Mesothelial cell of epicardium (in vitro differentiated cells): ENCODE measurements around the gene KLF8. TPM values are rescaled to one million over a fixed set of nuclear protein-coding genes. Genes with fewer than 3 reads are reported as not detected.

ENCODE experiments used
- DNase-seq, 2 experiments: peaks; one replicate each; pipeline ENCODE4 v3.0.0; 2021; ENCODE audit warnings: low spot score in 2 of 2; ENCODE audit not compliant: unreplicated experiment in 2 of 2
- H3K27ac Mint-ChIP-seq: 2 replicates; pipeline ENCODE4 v1.8.0; 2021; ENCODE audit warnings: mixed read lengths
- H3K27me3 Mint-ChIP-seq: 2 replicates; pipeline ENCODE4 v1.8.0; 2021; ENCODE audit warnings: low read depth, mixed read lengths
- H3K36me3 Mint-ChIP-seq: 2 replicates; pipeline ENCODE4 v1.8.0; 2021; ENCODE audit warnings: mixed read lengths
- H3K4me1 Mint-ChIP-seq: 2 replicates; pipeline ENCODE4 v1.8.0; 2021; ENCODE audit warnings: mixed read lengths
- H3K4me3 Mint-ChIP-seq: 2 replicates; pipeline ENCODE4 v1.8.0; 2021; ENCODE audit warnings: mild to moderate bottlenecking, moderate library complexity, mixed read lengths
- H3K9me3 Mint-ChIP-seq: 2 replicates; pipeline ENCODE4 v1.8.0; 2021; ENCODE audit warnings: mixed read lengths
- total RNA-seq: library from RNA; stranded (reverse); gene quantifications from 3 replicates; pipeline ENCODE4 v1.2.1, GENCODE V29; 2021
- TF ChIP-seq, protein P1 (sequence below): fragments of 200-600 bp; sonication (generic); IDR thresholded peaks from one replicate; pipeline ENCODE4 v1.5.0; 2021; ENCODE audit warnings: antibody characterized with exemption; ENCODE audit not compliant: unreplicated experiment

The KLF8 gene
- total RNA-seq, 1 donor from 2014 or later = 9.8 TPM

DNA sequence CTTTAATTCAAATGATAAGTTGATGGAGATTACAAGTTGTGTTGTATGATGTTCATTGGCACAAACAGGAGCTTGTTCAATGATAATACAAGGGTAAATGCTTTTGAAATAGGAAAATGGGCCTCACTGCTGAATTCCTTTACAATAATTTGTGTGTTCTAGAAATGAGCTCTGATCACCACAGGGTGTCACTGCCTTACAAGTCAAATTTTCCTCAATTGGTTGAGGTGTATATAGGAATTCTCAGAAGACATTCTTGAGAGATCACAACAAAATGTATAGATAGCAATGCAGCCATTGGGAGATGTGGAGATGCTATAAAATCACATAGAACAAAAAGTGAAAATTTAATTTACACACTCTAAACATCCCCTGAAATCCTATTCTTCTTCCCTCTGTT is 49.6 kb downstream of the KLF8 start:
- H3K36me3 Mint-ChIP-seq = no peaks in the 10 kb centered on the region
- H3K27me3 Mint-ChIP-seq = no peaks in the 10 kb centered on the region
- no peaks in the 10 kb centered on the region for H3K4me1 Mint-ChIP-seq
- TF ChIP-seq, protein P1, sequence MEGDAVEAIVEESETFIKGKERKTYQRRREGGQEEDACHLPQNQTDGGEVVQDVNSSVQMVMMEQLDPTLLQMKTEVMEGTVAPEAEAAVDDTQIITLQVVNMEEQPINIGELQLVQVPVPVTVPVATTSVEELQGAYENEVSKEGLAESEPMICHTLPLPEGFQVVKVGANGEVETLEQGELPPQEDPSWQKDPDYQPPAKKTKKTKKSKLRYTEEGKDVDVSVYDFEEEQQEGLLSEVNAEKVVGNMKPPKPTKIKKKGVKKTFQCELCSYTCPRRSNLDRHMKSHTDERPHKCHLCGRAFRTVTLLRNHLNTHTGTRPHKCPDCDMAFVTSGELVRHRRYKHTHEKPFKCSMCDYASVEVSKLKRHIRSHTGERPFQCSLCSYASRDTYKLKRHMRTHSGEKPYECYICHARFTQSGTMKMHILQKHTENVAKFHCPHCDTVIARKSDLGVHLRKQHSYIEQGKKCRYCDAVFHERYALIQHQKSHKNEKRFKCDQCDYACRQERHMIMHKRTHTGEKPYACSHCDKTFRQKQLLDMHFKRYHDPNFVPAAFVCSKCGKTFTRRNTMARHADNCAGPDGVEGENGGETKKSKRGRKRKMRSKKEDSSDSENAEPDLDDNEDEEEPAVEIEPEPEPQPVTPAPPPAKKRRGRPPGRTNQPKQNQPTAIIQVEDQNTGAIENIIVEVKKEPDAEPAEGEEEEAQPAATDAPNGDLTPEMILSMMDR = no peak
- H3K27ac Mint-ChIP-seq = no peak overlapping the region
- no peak overlapping the region for H3K4me3 Mint-ChIP-seq
- no peak for DNase-seq
- H3K9me3 Mint-ChIP-seq = peaks cover 19% of the 10 kb centered on the region

DNA sequence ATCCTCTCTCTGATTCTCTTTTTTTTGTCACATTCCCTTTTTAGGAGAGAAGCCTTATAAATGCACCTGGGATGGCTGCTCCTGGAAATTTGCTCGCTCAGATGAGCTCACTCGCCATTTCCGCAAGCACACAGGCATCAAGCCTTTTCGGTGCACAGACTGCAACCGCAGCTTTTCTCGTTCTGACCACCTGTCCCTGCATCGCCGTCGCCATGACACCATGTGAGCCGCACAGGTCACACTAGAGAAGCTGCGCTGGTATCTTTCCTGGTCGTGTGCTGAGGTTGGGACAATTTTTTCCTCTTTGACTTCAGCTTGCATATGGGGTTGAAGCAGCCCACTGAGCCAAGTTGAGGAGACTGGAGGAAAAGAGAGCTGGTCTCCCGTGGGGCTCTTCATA is 52.1 kb downstream of the KLF8 start:
- Mint-ChIP-seq H3K27ac (no peak overlapping the region), H3K36me3 (peaks cover 3% of the 10 kb centered on the region), H3K27me3 (no peaks in the 10 kb centered on the region), H3K4me1 (no peaks in the 10 kb centered on the region), H3K4me3 (no peak overlapping the region), H3K9me3 (peaks cover 23% of the 10 kb centered on the region)
- TF ChIP-seq, protein P1 = no peak
- no peak for DNase-seq

DNA sequence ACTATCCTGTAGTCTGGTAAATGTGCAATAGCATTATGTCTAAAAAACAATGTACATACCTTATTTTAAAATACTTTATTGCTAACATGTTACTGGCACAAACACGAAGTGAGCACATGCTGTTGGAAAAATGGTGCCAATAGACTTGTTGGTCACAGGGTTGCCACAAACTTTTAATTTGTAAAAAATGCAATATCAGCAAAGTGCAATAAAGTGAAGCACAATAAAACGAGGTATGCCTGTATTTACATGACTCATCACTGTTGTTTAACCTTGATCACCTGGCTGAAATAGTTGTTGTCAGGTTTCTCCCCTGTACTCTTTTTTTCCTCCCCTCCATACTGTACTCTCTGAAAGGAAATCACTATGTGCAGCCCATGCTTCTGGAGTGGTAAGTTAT is 56.5 kb downstream of the KLF8 start:
- H3K4me1 Mint-ChIP-seq = no peaks in the 10 kb centered on the region
- peaks cover 44% of the 10 kb centered on the region for H3K9me3 Mint-ChIP-seq
- TF ChIP-seq, protein P1 = no peak
- H3K27me3 Mint-ChIP-seq = no peaks in the 10 kb centered on the region
- DNase-seq = no peak
- no peak overlapping the region for H3K27ac Mint-ChIP-seq
- H3K36me3 Mint-ChIP-seq = peaks cover 19% of the 10 kb centered on the region
- no peak overlapping the region for H3K4me3 Mint-ChIP-seq

DNA sequence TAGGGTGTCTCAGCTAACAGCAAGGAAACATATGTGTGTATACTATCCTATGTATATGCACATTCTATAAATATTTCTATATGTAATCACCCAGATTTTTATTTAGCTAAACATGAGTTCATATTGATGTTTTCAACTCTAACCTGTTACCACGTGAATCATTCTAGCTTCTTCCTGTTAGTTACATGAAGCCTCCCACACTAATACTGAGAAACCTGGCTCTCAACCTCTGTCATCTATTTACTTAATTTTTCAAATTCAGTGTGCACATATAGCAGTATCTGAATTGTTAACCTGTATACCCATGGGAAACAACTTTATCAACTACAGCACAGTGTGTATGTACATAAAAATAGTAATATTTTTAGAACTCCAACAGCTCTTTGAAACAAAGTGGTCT is 57.3 kb downstream of the KLF8 start:
- DNase-seq = no peak
- Mint-ChIP-seq H3K27ac (no peak overlapping the region), H3K27me3 (no peaks in the 10 kb centered on the region), H3K4me1 (no peaks in the 10 kb centered on the region), H3K36me3 (peaks cover 19% of the 10 kb centered on the region), H3K4me3 (no peak overlapping the region), H3K9me3 (peaks cover 50% of the 10 kb centered on the region)
- TF ChIP-seq, protein P1 = no peak

DNA sequence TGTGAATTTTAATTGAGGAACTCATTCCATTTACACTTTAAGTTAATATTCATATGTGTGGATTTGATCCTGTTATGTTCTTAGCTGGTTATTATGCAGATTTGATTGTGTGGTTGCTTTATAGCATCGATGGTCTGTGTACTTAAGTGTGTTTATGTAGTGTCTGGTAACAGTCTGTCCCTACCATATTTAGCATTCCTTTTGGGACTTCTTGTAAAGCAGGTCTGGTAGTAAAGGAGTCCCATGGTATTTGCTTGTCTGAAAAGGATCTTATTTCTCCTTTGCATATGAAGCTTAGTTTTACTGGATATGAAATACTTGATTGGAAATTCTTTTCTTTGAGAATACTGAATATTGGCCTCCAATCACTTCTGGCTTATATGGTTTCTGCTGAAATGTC is 76.6 kb downstream of the KLF8 start:
- DNase-seq = no peak
- Mint-ChIP-seq H3K4me3 (no peak overlapping the region), H3K9me3 (peaks cover 63% of the 10 kb centered on the region), H3K27me3 (no peaks in the 10 kb centered on the region), H3K4me1 (no peaks in the 10 kb centered on the region), H3K27ac (no peak overlapping the region), H3K36me3 (peaks cover 9% of the 10 kb centered on the region)
- TF ChIP-seq, protein P1 = no peak

DNA sequence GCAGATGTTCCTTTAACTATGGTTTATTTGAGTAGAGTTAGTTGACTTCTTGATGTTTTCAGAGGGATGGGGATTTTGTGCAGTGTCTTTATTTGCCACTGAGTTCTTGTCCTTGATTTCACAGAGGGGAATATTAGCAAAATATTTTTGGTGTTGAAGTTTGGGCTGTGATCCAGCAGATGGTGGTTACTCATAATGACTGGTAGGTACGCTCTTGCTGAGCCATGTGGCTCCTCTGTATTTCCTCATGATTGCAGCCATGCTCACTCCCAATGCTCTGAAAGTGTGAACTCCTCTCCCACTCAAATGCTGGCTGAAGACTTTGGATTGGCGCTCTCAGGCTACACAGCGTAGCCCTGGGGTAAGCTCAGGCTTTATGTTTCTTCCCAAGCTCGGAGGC is 77.7 kb downstream of the KLF8 start:
- DNase-seq = no peak
- no peak overlapping the region for H3K4me3 Mint-ChIP-seq
- TF ChIP-seq, protein P1 = no peak
- H3K4me1 Mint-ChIP-seq = no peaks in the 10 kb centered on the region
- H3K9me3 Mint-ChIP-seq = peaks cover 59% of the 10 kb centered on the region
- H3K36me3 Mint-ChIP-seq = peaks cover 9% of the 10 kb centered on the region
- H3K27ac Mint-ChIP-seq = no peak overlapping the region
- H3K27me3 Mint-ChIP-seq = no peaks in the 10 kb centered on the region
